Gastroesophageal sphincter (tissue), 3 donors: Measurements from ENCODE around the gene ABHD6.

ENCODE experiments used
- CTCF ChIP-seq, 4 experiments: fragments of 200-600 bp in 2 of 4; fragments of 450-650 bp in 2 of 4; sonication (generic) in 1 of 4; IDR thresholded peaks; one replicate each; pipeline ENCODE4 v1.5.1; 2017 to 2019; ENCODE audit warnings: antibody characterized with exemption in 4 of 4, mild to moderate bottlenecking in 2 of 4, moderate library complexity in 2 of 4
- POLR2A ChIP-seq, 2 donors: fragments of 450-650 bp; IDR thresholded peaks; one replicate each; pipeline ENCODE4 v1.6.1; 2017; ENCODE audit warnings: antibody characterized with exemption in 2 of 2, mild to moderate bottlenecking in 2 of 2, moderate library complexity in 1 of 2

- TF ChIP-seq POLR2A (IDR thresholded peaks at IDR 0.05) (no peak), CTCF (IDR thresholded peaks at IDR 0.05) (no peak)
Observed at GRCh38 chr3:58321791-58322190, 84.2 kb downstream of the ABHD6 start.
